ENCODE results near the gene RPL36. TPM values are rescaled to one million over a fixed set of nuclear protein-coding genes. Genes with fewer than 3 reads are reported as not detected.

Gene RPL36
- total and polyA plus RNA-seq, 9 of the 15 experiments (the other 6 are each of a cell fraction or from before 2014, with no cell fraction given): 350 to 3,412 (median 1,507) TPM

DNA sequence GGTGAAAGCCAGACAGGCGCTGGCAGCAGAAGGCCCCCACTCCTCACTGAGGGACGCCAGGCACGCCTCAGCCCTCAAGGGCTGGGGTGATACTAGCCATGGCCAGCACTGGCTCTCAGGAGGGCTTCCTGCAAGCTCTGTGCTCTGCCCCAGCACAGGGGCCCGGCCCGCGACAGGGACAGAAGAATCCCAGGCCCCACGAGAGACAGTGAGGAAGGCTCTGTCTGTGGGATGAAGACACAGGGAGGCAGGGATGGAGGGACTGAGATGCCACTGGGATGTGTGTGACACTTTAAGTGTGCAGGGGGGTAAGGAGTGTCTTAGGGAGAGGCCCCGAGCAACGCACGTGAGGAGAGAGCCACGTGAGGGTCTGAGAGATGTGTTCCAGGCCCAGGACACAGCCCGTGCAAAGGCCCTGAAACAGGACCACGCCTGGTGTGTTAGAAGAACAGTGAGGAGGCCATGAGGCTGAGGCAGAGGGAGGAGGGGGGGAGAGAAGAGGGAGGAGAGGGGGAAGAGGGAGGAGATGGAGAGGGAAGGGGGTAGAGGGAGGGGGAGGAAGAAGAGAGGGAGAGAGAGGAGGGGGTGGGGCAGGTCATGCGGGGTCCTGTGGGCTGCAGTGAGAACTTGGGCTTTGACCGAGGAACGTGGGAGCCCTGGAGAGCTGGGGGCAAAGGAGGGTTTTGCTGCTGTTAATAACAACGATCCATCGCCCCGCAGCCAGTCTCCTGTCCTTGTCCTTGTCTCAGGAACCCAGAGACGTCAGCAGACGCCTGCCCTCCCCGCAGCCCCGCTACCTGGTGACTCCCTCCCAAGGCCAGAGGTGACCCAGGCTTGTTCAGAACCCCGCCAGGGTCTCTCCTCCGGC, 7.2 kb downstream of the RPL36 start (continued):
- peak; percentile 51 for TF ChIP-seq PCBP1 (IDR thresholded peaks at IDR 0.05; ENCODE audit: low read depth, low read length, poor library complexity, severe bottlenecking)
- TF ChIP-seq, protein P1, sequence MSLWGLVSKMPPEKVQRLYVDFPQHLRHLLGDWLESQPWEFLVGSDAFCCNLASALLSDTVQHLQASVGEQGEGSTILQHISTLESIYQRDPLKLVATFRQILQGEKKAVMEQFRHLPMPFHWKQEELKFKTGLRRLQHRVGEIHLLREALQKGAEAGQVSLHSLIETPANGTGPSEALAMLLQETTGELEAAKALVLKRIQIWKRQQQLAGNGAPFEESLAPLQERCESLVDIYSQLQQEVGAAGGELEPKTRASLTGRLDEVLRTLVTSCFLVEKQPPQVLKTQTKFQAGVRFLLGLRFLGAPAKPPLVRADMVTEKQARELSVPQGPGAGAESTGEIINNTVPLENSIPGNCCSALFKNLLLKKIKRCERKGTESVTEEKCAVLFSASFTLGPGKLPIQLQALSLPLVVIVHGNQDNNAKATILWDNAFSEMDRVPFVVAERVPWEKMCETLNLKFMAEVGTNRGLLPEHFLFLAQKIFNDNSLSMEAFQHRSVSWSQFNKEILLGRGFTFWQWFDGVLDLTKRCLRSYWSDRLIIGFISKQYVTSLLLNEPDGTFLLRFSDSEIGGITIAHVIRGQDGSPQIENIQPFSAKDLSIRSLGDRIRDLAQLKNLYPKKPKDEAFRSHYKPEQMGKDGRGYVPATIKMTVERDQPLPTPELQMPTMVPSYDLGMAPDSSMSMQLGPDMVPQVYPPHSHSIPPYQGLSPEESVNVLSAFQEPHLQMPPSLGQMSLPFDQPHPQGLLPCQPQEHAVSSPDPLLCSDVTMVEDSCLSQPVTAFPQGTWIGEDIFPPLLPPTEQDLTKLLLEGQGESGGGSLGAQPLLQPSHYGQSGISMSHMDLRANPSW (CRISPR knock-in tag; IDR thresholded peaks at IDR 0.05): no peak
- TF ChIP-seq SUPT5H (IDR thresholded peaks at IDR 0.05): peak; percentile 52
- TF ChIP-seq ZBTB1 (CRISPR knock-in tag; IDR thresholded peaks at IDR 0.05; ENCODE audit: borderline replicate concordance, low read depth): no peak
- no peak for TF ChIP-seq KAT2B (IDR thresholded peaks at IDR 0.05; ENCODE audit: low read depth, low read length)
- 0 out of 2 replicates have a peak, but pooled peaks have one; percentile 33 for TF ChIP-seq POLR2AphosphoS5 (IDR thresholded peaks at IDR 0.05; ENCODE audit: control insufficient read depth, insufficient read depth, low read depth, low read length)
- no peak for TF ChIP-seq ZNF780A (CRISPR knock-in tag; IDR thresholded peaks at IDR 0.05)
- TF ChIP-seq TAF1 (IDR thresholded peaks at IDR 0.05; ENCODE audit: control insufficient read depth, extremely low read depth, insufficient read depth, low read length, severe bottlenecking): no peak
- TF ChIP-seq, protein P2, sequence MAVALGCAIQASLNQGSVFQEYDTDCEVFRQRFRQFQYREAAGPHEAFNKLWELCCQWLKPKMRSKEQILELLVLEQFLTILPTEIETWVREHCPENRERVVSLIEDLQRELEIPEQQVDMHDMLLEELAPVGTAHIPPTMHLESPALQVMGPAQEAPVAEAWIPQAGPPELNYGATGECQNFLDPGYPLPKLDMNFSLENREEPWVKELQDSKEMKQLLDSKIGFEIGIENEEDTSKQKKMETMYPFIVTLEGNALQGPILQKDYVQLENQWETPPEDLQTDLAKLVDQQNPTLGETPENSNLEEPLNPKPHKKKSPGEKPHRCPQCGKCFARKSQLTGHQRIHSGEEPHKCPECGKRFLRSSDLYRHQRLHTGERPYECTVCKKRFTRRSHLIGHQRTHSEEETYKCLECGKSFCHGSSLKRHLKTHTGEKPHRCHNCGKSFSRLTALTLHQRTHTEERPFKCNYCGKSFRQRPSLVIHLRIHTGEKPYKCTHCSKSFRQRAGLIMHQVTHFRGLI (CRISPR knock-in tag; IDR thresholded peaks at IDR 0.05): no peak

Measured in K562 (cell line).